ENCODE data around the gene OR5D14. TPM values are rescaled to one million over a fixed set of nuclear protein-coding genes. Genes with fewer than 3 reads are reported as not detected.

OR5D14 gene
- total RNA-seq, 1 experiment from 2014 or later = not detected

- TF ChIP-seq ATF3 (CRISPR knock-in tag; conservative IDR thresholded peaks at IDR 0.05) (no peak), ZNF671 (CRISPR knock-in tag; IDR thresholded peaks at IDR 0.05) (no peak), FOXP1 (CRISPR knock-in tag; IDR thresholded peaks at IDR 0.05; ENCODE audit: borderline replicate concordance) (no peak), ZNF416 (CRISPR knock-in tag; IDR thresholded peaks at IDR 0.05) (no peak), USF2 (CRISPR knock-in tag; IDR thresholded peaks at IDR 0.05) (no peak), E2F4 (CRISPR knock-in tag; IDR thresholded peaks at IDR 0.05; ENCODE audit: borderline replicate concordance, low read depth) (no peak)
Measured at GRCh38 chr11:55793321-55793720, 2.0 kb upstream of the OR5D14 start (continued).

GRCh38 chr11:55806248-55806647 is 10.9 kb downstream of the OR5D14 start:
- H3K4me1 Mint-ChIP-seq = no peaks in the 10 kb centered on the region
- no peak for ATAC-seq
- H3K9me3 Mint-ChIP-seq = peaks cover 76% of the 10 kb centered on the region
- CTCF ChIA-PET = no interaction called here
- peaks cover 69% of the 10 kb centered on the region for H3K36me3 Mint-ChIP-seq
- no peak overlapping the region for H3K4me3 Mint-ChIP-seq
- no peak for TF ChIP-seq ZNF121 (CRISPR knock-in tag; IDR thresholded peaks at IDR 0.05)
- no peak for TF ChIP-seq ZNF425 (CRISPR knock-in tag; conservative IDR thresholded peaks at IDR 0.05)
- TF ChIP-seq AFF4 (CRISPR knock-in tag; IDR thresholded peaks at IDR 0.05; ENCODE audit: borderline replicate concordance) = no peak
- TF ChIP-seq ZNF281 (CRISPR knock-in tag; IDR thresholded peaks at IDR 0.05) = no peak
- TF ChIP-seq JUN (CRISPR knock-in tag; IDR thresholded peaks at IDR 0.05) = no peak
- no peak for DNase-seq (ENCODE audit: low spot score)
- H3K27ac Mint-ChIP-seq = no peak overlapping the region
- POLR2A ChIA-PET = no interaction called here
- peaks cover 9% of the 10 kb centered on the region for H3K27me3 Mint-ChIP-seq (ENCODE audit: low read depth)

- ATAC-seq (no peak), DNase-seq (ENCODE audit: low spot score) (no peak)
- Mint-ChIP-seq H3K4me1 (no peaks in the 10 kb centered on the region), H3K9me3 (peaks cover 76% of the 10 kb centered on the region), H3K4me3 (no peak within 1 kb of the TSS), H3K27me3 (ENCODE audit: low read depth) (peaks cover 7% of the 10 kb centered on the region), H3K27ac (no peak within 1 kb of the TSS), H3K36me3 (peaks cover 63% of the 10 kb centered on the region)
- POLR2A ChIA-PET = no interaction called here
- CTCF ChIA-PET = no interaction called here
- TF ChIP-seq ZNF512 (CRISPR knock-in tag; IDR thresholded peaks at IDR 0.05; ENCODE audit: borderline replicate concordance) (no peak), ESRRA (CRISPR knock-in tag; IDR thresholded peaks at IDR 0.05; ENCODE audit: borderline replicate concordance) (no peak), ZNF219 (CRISPR knock-in tag; IDR thresholded peaks at IDR 0.05; ENCODE audit: borderline replicate concordance) (no peak), ELF4 (CRISPR knock-in tag; IDR thresholded peaks at IDR 0.05; ENCODE audit: low read depth) (no peak), CTCF (IDR thresholded peaks at IDR 0.05) (no peak), E2F1 (CRISPR knock-in tag; IDR thresholded peaks at IDR 0.05) (no peak), ZNF121 (CRISPR knock-in tag; IDR thresholded peaks at IDR 0.05) (no peak)
Measured at GRCh38 chr11:55811067-55811466, 15.7 kb downstream of the OR5D14 start, which contains the start of gene OR5L1. Gene OR5L1, plus strand, starts transcription at chr11:55811367. Its CDS starts 100 bp downstream, at chr11:55811467.
